Gastrocnemius medialis (tissue), 4 donors: Measurements from ENCODE around the gene TANC1.

Source experiments
- POLR2A ChIP-seq, 2 donors: fragments of 450-650 bp; IDR thresholded peaks; one replicate each; pipeline ENCODE4 v1.6.1; 2017; ENCODE audit warnings: antibody characterized with exemption in 2 of 2, mild to moderate bottlenecking in 2 of 2, moderate library complexity in 2 of 2
- TF ChIP-seq, protein P1 (sequence below), 5 experiments: fragments of 450-650 bp in 3 of 5; fragments of 200-600 bp in 2 of 5; sonication (generic) in 2 of 5; IDR thresholded peaks in 4 of 5; conservative IDR thresholded peaks in 1 of 5; 1 replicate in 4 of 5; 2 replicates in 1 of 5; pipeline ENCODE4 v1.5.1; 2016 to 2019; ENCODE audit warnings: antibody characterized with exemption in 5 of 5, mild to moderate bottlenecking in 3 of 5, moderate library complexity in 3 of 5

DNA sequence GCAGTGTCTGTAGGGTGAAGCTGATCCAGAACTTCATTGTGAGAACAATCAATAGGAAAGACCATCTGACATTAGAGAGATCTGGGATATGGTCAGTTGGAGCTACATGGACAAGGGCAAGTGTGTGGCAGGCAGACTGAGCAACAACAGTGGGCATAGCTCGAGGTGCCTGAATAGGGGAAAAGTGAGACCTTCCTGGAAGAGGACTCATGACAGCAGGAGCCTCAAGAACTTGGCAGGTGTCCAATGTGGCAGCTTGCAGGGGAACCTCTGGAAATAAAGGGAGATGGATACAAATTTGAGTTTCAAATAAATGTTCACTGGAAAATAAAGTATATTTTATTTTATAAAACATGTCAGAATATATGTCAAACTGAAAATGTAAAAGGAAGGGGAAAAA is 117.9 kb downstream of the TANC1 start:
- TF ChIP-seq, protein P1, sequence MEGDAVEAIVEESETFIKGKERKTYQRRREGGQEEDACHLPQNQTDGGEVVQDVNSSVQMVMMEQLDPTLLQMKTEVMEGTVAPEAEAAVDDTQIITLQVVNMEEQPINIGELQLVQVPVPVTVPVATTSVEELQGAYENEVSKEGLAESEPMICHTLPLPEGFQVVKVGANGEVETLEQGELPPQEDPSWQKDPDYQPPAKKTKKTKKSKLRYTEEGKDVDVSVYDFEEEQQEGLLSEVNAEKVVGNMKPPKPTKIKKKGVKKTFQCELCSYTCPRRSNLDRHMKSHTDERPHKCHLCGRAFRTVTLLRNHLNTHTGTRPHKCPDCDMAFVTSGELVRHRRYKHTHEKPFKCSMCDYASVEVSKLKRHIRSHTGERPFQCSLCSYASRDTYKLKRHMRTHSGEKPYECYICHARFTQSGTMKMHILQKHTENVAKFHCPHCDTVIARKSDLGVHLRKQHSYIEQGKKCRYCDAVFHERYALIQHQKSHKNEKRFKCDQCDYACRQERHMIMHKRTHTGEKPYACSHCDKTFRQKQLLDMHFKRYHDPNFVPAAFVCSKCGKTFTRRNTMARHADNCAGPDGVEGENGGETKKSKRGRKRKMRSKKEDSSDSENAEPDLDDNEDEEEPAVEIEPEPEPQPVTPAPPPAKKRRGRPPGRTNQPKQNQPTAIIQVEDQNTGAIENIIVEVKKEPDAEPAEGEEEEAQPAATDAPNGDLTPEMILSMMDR (IDR thresholded peaks at IDR 0.05 in 4 of 5, conservative IDR thresholded peaks at IDR 0.05 in 1 of 5) = no peak
- TF ChIP-seq POLR2A (IDR thresholded peaks at IDR 0.05) = no peak
